ENCODE results near the gene DNAJC15.

Gene DNAJC15

GRCh38 chr13:43088093-43088511 lies 64.7 kb downstream of the DNAJC15 start:
- no peak for DNase-seq

GRCh38 chr13:43089912-43090498 lies 66.6 kb downstream of the DNAJC15 start:
- no peak for DNase-seq

- no peak for DNase-seq
Measured at GRCh38 chr13:43094901-43095300, 71.5 kb downstream of the DNAJC15 start.

- no peak for DNase-seq
Measured at GRCh38 chr13:43095771-43096719, 72.7 kb downstream of the DNAJC15 start.

- no peak for DNase-seq
Measured at GRCh38 chr13:43100667-43101066, 77.3 kb downstream of the DNAJC15 start.

GRCh38 chr13:43102304-43102703 lies 78.9 kb downstream of the DNAJC15 start:
- DNase-seq, result no peak

GRCh38 chr13:43107780-43108179 lies 84.4 kb downstream of the DNAJC15 start:
- no peak for DNase-seq

- no peak for DNase-seq
Measured at GRCh38 chr13:43110036-43110435, 86.7 kb downstream of the DNAJC15 start.

- no peak for DNase-seq
Measured at GRCh38 chr13:43110658-43111057, 87.3 kb downstream of the DNAJC15 start.

GRCh38 chr13:43111559-43112400 lies 88.4 kb downstream of the DNAJC15 start:
- DNase-seq, result no peak

- DNase-seq, result no peak
Measured at GRCh38 chr13:43113603-43114002, 90.2 kb downstream of the DNAJC15 start.

- no peak for DNase-seq
Measured at GRCh38 chr13:43114504-43114903, 91.1 kb downstream of the DNAJC15 start.

- no peak for DNase-seq
Measured at GRCh38 chr13:43115141-43115540, 91.8 kb downstream of the DNAJC15 start.

- no peak for DNase-seq
Measured at GRCh38 chr13:43116242-43116641, 92.9 kb downstream of the DNAJC15 start.

GRCh38 chr13:43118521-43118920 lies 95.1 kb downstream of the DNAJC15 start:
- no peak for DNase-seq

- DNase-seq, result no peak
Measured at GRCh38 chr13:43119206-43119605, 95.8 kb downstream of the DNAJC15 start.

- DNase-seq, result no peak
Measured at GRCh38 chr13:43122791-43123190, 99.4 kb downstream of the DNAJC15 start.

- no peak for DNase-seq
Measured at GRCh38 chr13:43123856-43124255, 100.5 kb downstream of the DNAJC15 start.

- no peak for DNase-seq
Measured at GRCh38 chr13:43124490-43124889, 101.1 kb downstream of the DNAJC15 start.

GRCh38 chr13:43126420-43126819 lies 103.0 kb downstream of the DNAJC15 start:
- no peak for DNase-seq

GRCh38 chr13:43127103-43127798 lies 103.9 kb downstream of the DNAJC15 start:
- no peak for DNase-seq

- DNase-seq, result no peak
Measured at GRCh38 chr13:43127827-43128226, 104.4 kb downstream of the DNAJC15 start.

GRCh38 chr13:43128504-43128961 lies 105.1 kb downstream of the DNAJC15 start:
- DNase-seq, result no peak

Data from activated CD4-positive, CD25-positive, alpha-beta regulatory T cell (primary cell).